Effector memory CD4-positive, alpha-beta T cell (primary cell): Measurements from ENCODE around the gene SERPING1.

ENCODE experiments used
- DNase-seq, 3 donors: peaks; one replicate each; pipeline ENCODE4 v3.0.0-alpha.2; 2020
- H3K27ac ChIP-seq: 2 replicates; pipeline ENCODE4 v1.7.0; 2013; ENCODE audit warnings: mild to moderate bottlenecking, low read length, moderate library complexity; ENCODE audit not compliant: insufficient read depth, poor library complexity, severe bottlenecking
- H3K27me3 ChIP-seq: replicated peaks from 2 replicates; pipeline ENCODE4 v1.7.0; 2013; ENCODE audit warnings: mild to moderate bottlenecking, low read length; ENCODE audit not compliant: insufficient read depth, control insufficient read depth, poor library complexity, severe bottlenecking
- H3K36me3 ChIP-seq: 2 replicates; pipeline ENCODE4 v1.7.0; 2013; ENCODE audit warnings: mild to moderate bottlenecking, low read length, moderate library complexity; ENCODE audit not compliant: control insufficient read depth, insufficient read depth
- H3K4me1 ChIP-seq: 2 replicates; pipeline ENCODE4 v1.7.0; 2013; ENCODE audit warnings: low read length, mild to moderate bottlenecking; ENCODE audit not compliant: control insufficient read depth, insufficient read depth, poor library complexity, severe bottlenecking
- H3K4me3 ChIP-seq: 2 replicates; pipeline ENCODE4 v1.7.0; 2013; ENCODE audit warnings: low read length, low read depth, mild to moderate bottlenecking; ENCODE audit not compliant: insufficient read depth, poor library complexity, severe bottlenecking
- H3K9me3 ChIP-seq: 2 replicates; pipeline ENCODE4 v1.7.0; 2013; ENCODE audit warnings: mild to moderate bottlenecking, low read length, moderate library complexity; ENCODE audit not compliant: control insufficient read depth

Gene SERPING1

DNA sequence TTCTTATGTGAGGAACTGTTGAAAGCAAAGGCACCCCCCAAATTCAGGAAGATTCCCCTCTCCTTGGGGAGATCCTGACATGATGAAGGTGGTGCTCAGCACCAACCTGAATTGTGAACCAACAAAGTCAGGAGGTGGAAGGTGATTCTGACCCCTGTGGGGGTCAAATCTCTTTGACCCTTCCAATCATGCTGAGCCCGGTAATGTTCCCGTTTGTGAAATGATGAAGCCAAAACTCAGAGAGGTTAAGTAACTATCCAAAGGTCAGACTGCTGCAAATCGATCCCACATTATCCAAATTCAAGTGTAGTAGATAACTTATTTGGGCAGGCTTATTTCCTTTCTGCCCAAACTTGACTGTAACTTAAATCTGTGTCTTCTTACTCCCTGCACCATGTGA is 19.1 kb downstream of the SERPING1 start:
- Histone ChIP-seq H3K4me3 (no peak overlapping the region), H3K27me3 (no peaks in the 10 kb centered on the region), H3K27ac (no peak overlapping the region), H3K4me1 (no peaks in the 10 kb centered on the region), H3K36me3 (no peaks in the 10 kb centered on the region), H3K9me3 (no peaks in the 10 kb centered on the region)
- DNase-seq: no peak

DNA sequence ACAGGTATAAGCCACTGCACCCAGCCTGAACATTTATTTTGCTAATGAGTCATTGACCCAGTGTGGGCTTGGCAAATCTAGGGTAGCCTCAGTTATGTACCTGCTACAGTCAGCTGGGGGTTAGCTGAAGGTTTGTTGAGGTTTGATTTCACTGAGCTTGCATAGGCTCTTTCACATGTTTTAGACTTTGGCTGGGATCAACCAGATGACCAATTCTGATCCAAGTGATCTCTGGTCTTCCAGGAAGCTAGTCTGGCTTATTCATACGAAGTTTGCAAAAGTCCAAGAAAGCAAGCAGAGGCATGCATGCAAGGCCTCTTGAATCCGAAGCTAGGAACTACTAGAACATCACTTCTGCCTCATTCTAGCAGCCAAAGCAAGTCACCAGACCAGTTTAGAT is 21.0 kb downstream of the SERPING1 start:
- no peaks in the 10 kb centered on the region for H3K4me1 ChIP-seq
- no peak overlapping the region for H3K27ac ChIP-seq
- H3K36me3 ChIP-seq: no peaks in the 10 kb centered on the region
- DNase-seq: no peak
- H3K4me3 ChIP-seq: no peak overlapping the region
- no peaks in the 10 kb centered on the region for H3K27me3 ChIP-seq
- no peaks in the 10 kb centered on the region for H3K9me3 ChIP-seq

DNA sequence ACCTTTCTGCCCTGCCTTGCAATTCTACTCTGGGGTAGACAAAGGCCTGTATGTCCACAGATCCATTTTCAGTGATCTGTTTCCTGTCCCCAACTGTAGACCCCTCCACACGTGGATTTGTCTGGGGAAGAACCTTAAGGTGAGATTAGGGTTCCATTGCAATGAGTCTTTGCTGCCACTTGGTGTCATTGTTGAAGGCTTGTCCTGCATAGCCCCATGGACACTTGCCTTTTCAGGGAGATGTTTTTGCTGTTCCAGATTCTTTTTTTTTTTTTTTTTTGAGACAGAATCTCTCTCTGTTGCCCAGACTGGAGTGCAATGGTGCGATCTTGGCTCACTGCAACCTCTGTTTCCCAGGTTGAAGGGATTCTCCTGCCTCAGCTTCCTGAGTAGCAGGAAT is 21.8 kb downstream of the SERPING1 start:
- Histone ChIP-seq H3K27ac (no peak overlapping the region), H3K27me3 (no peaks in the 10 kb centered on the region), H3K36me3 (no peaks in the 10 kb centered on the region), H3K4me1 (no peaks in the 10 kb centered on the region), H3K9me3 (no peaks in the 10 kb centered on the region), H3K4me3 (no peak overlapping the region)
- no peak for DNase-seq

DNA sequence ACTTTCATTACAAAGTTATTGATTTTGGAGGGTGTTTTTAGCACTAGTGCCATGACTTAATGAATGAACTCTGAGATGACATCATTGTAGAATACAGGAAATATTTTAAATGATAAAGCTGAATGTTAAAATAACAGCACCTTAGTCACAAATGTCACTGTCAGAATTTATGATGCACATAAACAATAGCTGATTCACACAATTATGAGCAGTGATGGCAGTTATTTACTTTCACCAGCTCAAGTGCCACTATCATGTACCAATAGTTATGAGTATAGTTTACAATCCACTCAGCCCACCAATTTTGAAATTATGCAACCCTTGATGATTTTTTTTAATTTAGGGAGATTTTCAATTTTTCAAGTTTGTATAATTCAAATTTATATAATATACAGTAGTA is 23.0 kb downstream of the SERPING1 start:
- Histone ChIP-seq H3K9me3 (no peaks in the 10 kb centered on the region), H3K27ac (no peak overlapping the region), H3K36me3 (no peaks in the 10 kb centered on the region), H3K27me3 (no peaks in the 10 kb centered on the region), H3K4me1 (no peaks in the 10 kb centered on the region), H3K4me3 (no peak overlapping the region)
- no peak for DNase-seq

DNA sequence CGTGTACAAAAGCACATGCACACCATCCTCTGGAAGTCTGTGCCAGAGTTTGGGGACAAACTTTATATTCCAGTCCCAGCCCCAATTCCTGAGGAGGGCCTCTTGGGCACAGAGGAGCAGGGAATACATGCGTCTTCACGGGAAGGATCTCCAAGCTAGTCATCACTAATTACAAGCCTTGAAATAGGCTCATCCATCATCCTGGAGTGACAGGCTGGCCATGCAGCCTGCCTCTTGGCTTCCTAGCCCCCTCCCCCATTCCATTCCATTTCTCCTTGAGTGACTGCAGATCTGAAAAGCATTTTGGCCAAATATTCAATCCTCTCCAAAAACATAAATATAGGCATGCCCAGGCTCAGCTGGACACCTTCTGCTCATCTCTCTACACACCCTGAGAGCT is 24.8 kb downstream of the SERPING1 start:
- no peaks in the 10 kb centered on the region for H3K4me1 ChIP-seq
- no peaks in the 10 kb centered on the region for H3K9me3 ChIP-seq
- no peak overlapping the region for H3K27ac ChIP-seq
- no peaks in the 10 kb centered on the region for H3K27me3 ChIP-seq
- no peaks in the 10 kb centered on the region for H3K36me3 ChIP-seq
- no peak for DNase-seq
- H3K4me3 ChIP-seq: no peak overlapping the region

DNA sequence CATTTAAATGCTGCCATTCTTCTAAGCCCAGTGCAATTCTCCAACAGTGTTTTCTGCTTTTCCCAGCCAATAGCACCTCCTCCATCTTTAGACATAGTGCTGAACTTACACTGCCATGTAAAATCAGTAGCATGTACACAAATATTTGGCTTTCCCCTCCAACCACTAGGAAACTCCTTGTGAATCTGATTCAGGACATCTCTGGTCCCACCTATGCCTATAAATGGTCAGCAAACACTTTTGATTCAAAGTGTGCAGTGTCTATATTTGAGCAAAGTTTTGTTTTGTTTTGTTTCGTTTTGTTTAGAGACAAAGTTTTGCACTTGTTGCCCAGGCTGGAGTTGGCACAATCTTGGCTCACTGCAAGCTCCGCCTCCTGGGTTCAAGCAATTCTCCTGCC is 27.4 kb downstream of the SERPING1 start:
- H3K9me3 ChIP-seq: no peaks in the 10 kb centered on the region
- no peaks in the 10 kb centered on the region for H3K36me3 ChIP-seq
- no peak for DNase-seq

DNA sequence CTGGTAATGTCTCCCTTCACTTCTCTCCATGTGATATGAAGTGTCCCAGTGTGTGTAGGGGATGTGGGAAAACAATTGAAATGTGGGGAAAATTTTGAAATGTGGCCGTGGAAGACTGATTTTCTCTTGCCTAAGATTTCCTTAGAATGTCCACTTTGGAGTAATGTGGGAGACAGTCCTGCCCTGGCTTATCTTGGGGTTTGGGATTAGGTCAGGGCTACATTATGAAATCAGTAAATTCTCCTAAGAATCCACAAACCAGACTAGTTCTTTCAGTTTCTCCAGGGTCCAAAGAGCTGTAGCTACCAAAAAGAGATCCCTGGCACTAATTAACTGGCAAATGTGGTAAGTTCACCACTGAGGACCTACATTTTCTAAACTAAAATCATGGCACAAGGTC is 29.4 kb downstream of the SERPING1 start:
- no peak overlapping the region for H3K4me3 ChIP-seq
- no peaks in the 10 kb centered on the region for H3K9me3 ChIP-seq
- no peaks in the 10 kb centered on the region for H3K36me3 ChIP-seq
- no peak for DNase-seq
- no peaks in the 10 kb centered on the region for H3K4me1 ChIP-seq
- no peak overlapping the region for H3K27ac ChIP-seq
- H3K27me3 ChIP-seq: no peaks in the 10 kb centered on the region

More for the DNA sequence above, 27.4 kb downstream of the SERPING1 start:
- no peak overlapping the region for H3K27ac ChIP-seq
- no peaks in the 10 kb centered on the region for H3K4me1 ChIP-seq
- no peaks in the 10 kb centered on the region for H3K27me3 ChIP-seq
- no peak overlapping the region for H3K4me3 ChIP-seq

DNA sequence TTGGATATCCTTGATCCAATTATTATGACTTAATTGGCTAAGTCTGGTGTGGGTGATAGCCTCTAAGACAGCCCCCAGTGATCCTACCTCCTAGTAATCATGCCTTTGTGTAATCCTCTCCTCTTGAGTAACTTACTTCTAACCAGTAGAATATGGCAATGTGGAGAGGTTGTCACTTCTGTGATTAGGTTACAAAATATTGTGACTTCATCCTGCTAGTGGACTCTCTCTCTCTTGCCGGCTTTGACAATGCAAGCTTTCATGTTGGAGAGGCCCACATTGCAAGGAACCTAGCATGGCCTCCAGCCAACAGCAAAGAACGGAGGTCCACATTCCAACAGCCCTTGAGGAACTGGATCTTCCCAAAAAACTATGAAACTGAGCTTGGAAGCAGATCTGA is 32.7 kb downstream of the SERPING1 start:
- Histone ChIP-seq H3K36me3 (no peaks in the 10 kb centered on the region), H3K4me3 (no peak overlapping the region), H3K27me3 (no peaks in the 10 kb centered on the region), H3K9me3 (no peaks in the 10 kb centered on the region), H3K27ac (no peak overlapping the region), H3K4me1 (no peaks in the 10 kb centered on the region)
- no peak for DNase-seq

DNA sequence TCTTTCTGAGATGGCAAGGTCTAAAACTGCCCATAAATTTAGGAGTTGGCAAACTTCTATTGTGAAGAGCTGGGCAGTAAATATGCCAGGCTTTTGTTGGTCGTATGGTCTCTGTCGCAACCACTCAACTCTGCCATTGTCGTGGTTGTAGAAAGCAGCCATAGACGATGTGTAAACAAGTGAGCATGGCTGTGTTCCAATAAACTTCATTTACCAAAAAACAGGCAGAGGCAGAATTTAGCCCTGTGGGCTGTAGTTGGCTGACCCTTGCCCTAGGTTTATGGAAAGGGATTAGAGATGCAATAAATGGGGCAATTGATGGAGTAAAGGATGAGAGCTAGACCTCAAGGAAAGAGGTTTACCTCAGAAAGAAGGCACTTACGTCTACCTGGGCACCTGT is 34.6 kb downstream of the SERPING1 start:
- no peaks in the 10 kb centered on the region for H3K27me3 ChIP-seq

DNA sequence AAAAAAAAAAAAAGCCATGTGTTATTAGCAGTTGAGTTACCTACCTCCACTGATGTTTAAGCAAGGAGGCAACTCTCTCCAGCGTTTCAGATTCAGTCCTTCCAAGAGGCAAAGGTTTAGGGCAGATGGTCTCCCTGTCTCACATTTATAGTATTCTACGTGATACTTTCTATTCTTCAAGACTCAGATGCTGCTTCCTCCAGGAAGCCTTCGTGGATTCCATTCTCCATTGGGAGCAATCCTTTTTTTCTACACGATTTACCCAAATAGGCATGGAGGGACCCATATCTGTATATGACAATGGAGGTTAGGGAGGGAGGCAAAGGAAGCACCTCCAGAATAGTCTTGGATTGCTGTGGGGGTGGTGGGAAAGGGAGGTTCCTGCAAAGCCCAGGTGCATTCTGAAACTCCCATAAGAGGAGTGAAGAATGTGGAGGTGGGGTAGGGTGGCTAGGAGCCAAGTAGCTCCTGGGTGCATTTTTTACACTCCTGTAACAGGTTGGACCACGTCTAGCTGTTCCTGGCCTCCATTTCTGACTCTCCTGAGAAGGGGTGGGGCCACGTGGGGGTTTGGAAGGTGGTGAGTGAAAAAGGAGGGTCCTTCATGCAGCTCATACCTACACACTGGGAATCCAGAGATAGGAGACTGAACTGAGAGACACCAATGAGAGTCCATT is 36.0 kb downstream of the SERPING1 start:
- H3K27me3 ChIP-seq: peaks cover 13% of the 10 kb centered on the region
- peaks cover 7% of the 10 kb centered on the region for H3K4me1 ChIP-seq
- no peak for DNase-seq

More for the DNA sequence above, 34.6 kb downstream of the SERPING1 start:
- Histone ChIP-seq H3K4me3 (no peak overlapping the region), H3K36me3 (no peaks in the 10 kb centered on the region), H3K9me3 (no peaks in the 10 kb centered on the region), H3K4me1 (no peaks in the 10 kb centered on the region), H3K27ac (no peak overlapping the region)
- DNase-seq: no peak

More for the DNA sequence above, 36.0 kb downstream of the SERPING1 start:
- Histone ChIP-seq H3K36me3 (no peaks in the 10 kb centered on the region), H3K27ac (no peak overlapping the region), H3K4me3 (no peak overlapping the region), H3K9me3 (no peaks in the 10 kb centered on the region)
